SU-DHL-6 (cell line): ENCODE data around the gene RELN.
"Not testable (repeated sequence)": the region's sequence is repeated elsewhere in the genome, so short reads cannot be mapped to it uniquely, and the experiment has no call there.

Experiments used
- H2AFZ ChIP-seq: fragments of 200-600 bp; sonication (generic); 2 replicates; pipeline ENCODE4 v1.6.1; 2014; ENCODE audit warnings: low read depth, mild to moderate bottlenecking, moderate library complexity, mixed read lengths, antibody characterized with exemption, low read length; ENCODE audit not compliant: severe bottlenecking
- H3F3A ChIP-seq: fragments of 200-600 bp; shearing (Covaris generic); 2 replicates; pipeline ENCODE4 v1.6.0; 2016; ENCODE audit warnings: antibody characterized with exemption, mild to moderate bottlenecking; ENCODE audit not compliant: insufficient read depth
- H3K27ac ChIP-seq: fragments of 200-600 bp; sonication (generic); 2 replicates; pipeline ENCODE4 v1.5.1; 2016; ENCODE audit warnings: low read depth, mild to moderate bottlenecking, low read length, moderate library complexity, mixed read lengths
- H3K27me3 ChIP-seq: fragments of 200-600 bp; sonication (generic), shearing (Covaris generic); 2 replicates; pipeline ENCODE4 v1.6.0; 2014; ENCODE audit warnings: mild to moderate bottlenecking, low read length
- H3K36me3 ChIP-seq: fragments of 200-600 bp; sonication (generic); 2 replicates; pipeline ENCODE4 v1.6.1; 2014; ENCODE audit warnings: mild to moderate bottlenecking, low read length, mixed read lengths
- H3K4me2 ChIP-seq: fragments of 300-600, 200-600 bp; shearing (Covaris generic), sonication (generic); 2 replicates; pipeline ENCODE4 v1.6.0; 2014; ENCODE audit warnings: low read length, low read depth, mild to moderate bottlenecking; ENCODE audit not compliant: poor library complexity, severe bottlenecking
- H3K4me3 ChIP-seq: fragments of 200-600 bp; sonication (generic); 2 replicates; pipeline ENCODE4 v1.5.1; 2014; ENCODE audit warnings: antibody characterized with exemption, low read length, mild to moderate bottlenecking, mixed read lengths; ENCODE audit not compliant: insufficient read depth, poor library complexity, severe bottlenecking
- H3K79me2 ChIP-seq: fragments of 200-600 bp; sonication (generic); 2 replicates; pipeline ENCODE4 v1.6.1; 2014; ENCODE audit warnings: mild to moderate bottlenecking, low read length, moderate library complexity; ENCODE audit not compliant: insufficient read depth
- H3K9ac ChIP-seq: fragments of 200-600 bp; sonication (generic); 2 replicates; pipeline ENCODE4 v1.7.0; 2014; ENCODE audit warnings: mild to moderate bottlenecking, low read length
- H3K9me2 ChIP-seq: fragments of 200-600 bp; sonication (generic); replicated peaks from 2 replicates; pipeline ENCODE4 v1.6.1; 2014; ENCODE audit warnings: low read length; ENCODE audit not compliant: insufficient read depth
- H3K9me3 ChIP-seq: fragments of 200-600 bp; sonication (generic); 2 replicates; pipeline ENCODE4 v1.6.1; 2014; ENCODE audit warnings: low read length, mixed read lengths; ENCODE audit not compliant: insufficient read depth
- H4K20me1 ChIP-seq: fragments of 200-600 bp; sonication (generic); 2 replicates; pipeline ENCODE4 v1.6.1; 2014; ENCODE audit warnings: low read depth, mild to moderate bottlenecking, antibody characterized with exemption, low read length, moderate library complexity, mixed read lengths
- EZH2phosphoT487 ChIP-seq: fragments of 200-600 bp; sonication (generic), shearing (Covaris generic); conservative IDR thresholded peaks from 2 replicates; pipeline ENCODE4 v1.6.1; 2018; ENCODE audit warnings: mild to moderate bottlenecking, antibody characterized with exemption, low read length, moderate library complexity, mixed read lengths
- TF ChIP-seq, protein P1 (sequence below): fragments of 200-600 bp; sonication (generic); IDR thresholded peaks from one replicate; pipeline ENCODE4 v1.5.1; 2017; ENCODE audit warnings: antibody characterized with exemption, mild to moderate bottlenecking, low read length, moderate library complexity; ENCODE audit not compliant: insufficient read depth, poor library complexity, severe bottlenecking

Gene RELN

DNA sequence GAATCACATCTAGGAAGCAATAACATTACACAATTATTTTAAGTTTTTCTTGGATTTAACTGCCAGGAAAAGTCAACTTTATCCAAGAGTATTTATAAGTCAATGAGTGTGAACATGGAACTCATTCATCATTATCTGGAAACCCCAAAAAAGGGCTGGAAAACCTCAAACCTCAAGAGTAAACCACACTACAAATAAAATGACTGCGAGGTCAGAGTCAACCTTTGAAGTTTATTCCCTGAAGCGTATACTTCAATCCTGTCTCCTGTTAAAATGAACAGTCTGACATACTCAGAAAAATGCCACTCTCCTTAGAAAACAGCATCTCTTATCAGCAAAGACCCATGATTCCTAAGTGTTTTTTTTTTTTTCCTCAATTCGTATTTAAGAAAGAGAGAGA lies 86.5 kb downstream of the RELN start:
- Histone ChIP-seq H4K20me1 (no peaks in the 10 kb centered on the region), H3K79me2 (no peaks in the 10 kb centered on the region), H3K4me3 (no peak overlapping the region), H3F3A (no peaks in the 10 kb centered on the region), H3K9ac (no peak overlapping the region), H3K9me2 (no peaks in the 10 kb centered on the region), H2AFZ (no peak overlapping the region), H3K27me3 (no peaks in the 10 kb centered on the region), H3K27ac (no peak overlapping the region), H3K4me2 (no peak overlapping the region), H3K9me3 (no peaks in the 10 kb centered on the region), H3K36me3 (no peaks in the 10 kb centered on the region)
- TF ChIP-seq, protein P1, sequence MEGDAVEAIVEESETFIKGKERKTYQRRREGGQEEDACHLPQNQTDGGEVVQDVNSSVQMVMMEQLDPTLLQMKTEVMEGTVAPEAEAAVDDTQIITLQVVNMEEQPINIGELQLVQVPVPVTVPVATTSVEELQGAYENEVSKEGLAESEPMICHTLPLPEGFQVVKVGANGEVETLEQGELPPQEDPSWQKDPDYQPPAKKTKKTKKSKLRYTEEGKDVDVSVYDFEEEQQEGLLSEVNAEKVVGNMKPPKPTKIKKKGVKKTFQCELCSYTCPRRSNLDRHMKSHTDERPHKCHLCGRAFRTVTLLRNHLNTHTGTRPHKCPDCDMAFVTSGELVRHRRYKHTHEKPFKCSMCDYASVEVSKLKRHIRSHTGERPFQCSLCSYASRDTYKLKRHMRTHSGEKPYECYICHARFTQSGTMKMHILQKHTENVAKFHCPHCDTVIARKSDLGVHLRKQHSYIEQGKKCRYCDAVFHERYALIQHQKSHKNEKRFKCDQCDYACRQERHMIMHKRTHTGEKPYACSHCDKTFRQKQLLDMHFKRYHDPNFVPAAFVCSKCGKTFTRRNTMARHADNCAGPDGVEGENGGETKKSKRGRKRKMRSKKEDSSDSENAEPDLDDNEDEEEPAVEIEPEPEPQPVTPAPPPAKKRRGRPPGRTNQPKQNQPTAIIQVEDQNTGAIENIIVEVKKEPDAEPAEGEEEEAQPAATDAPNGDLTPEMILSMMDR, result no peak
- no peak for TF ChIP-seq EZH2phosphoT487

- H3K4me3 ChIP-seq, H4K20me1 ChIP-seq, H2AFZ ChIP-seq, H3K36me3 ChIP-seq, H3K27me3 ChIP-seq, H3K9me2 ChIP-seq, H3K9me3 ChIP-seq, H3K4me2 ChIP-seq, H3F3A ChIP-seq, H3K9ac ChIP-seq, H3K79me2 ChIP-seq, H3K27ac ChIP-seq: not testable (repeated sequence)
These were observed 92.6 kb downstream of the RELN start for GRCh38 chr7:103896826-103897225.

DNA sequence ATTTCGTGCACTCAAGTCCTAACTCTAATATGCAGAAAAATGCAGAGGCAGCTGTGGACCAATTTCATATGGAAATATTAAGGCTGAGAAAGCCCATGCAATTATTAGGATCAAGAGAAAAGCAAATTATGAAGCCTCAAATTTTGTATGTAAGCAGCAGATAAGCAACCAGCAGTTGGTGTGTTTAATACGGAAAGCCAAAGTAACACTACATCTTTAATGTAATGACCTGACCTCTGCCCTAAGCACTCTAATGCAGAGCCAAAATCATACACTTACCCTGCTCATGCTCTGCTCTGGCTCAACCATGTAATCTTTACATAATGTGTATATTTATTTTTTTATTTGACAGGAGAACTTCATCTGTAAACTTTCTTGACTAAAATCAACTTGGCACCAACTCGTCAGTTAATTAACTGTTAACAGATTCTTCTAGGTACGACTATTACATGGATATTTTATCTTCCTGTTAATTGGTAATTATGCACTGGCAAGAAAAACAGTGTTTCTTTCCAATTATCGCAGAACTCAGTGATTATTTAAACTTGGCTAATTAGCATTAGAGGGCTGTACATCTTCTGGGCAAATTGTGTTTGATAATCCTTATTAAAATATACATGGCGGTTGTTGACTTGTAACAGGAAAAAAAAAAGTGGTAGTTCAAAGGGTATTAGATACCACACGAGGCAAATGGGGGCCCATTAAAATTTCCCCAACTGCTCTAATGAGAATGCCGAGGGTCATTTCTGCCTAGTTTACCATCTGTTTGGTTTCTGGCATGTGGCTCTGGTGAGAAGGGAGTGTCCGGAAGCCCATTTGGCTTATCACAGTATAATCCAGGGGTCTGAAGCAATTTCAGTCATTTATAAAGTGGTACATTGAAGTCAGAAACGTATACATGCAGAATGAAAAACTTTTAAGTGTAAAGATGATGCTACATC lies 94.5 kb downstream of the RELN start:
- Histone ChIP-seq H2AFZ (no peak overlapping the region), H3K27me3 (no peaks in the 10 kb centered on the region)
- TF ChIP-seq, protein P1, result no peak
- no peak for TF ChIP-seq EZH2phosphoT487

GRCh38 chr7:103893350-103893749 lies 96.1 kb downstream of the RELN start:
- TF ChIP-seq, protein P1, result no peak
- TF ChIP-seq EZH2phosphoT487, result no peak
- Histone ChIP-seq H3K4me3 (no peak overlapping the region), H3K27ac (no peak overlapping the region), H2AFZ (no peak overlapping the region), H3K9me2 (peaks cover 5% of the 10 kb centered on the region; the same call in 1 of the 2 replicates), H3F3A (no peaks in the 10 kb centered on the region), H3K4me2 (no peak overlapping the region), H4K20me1 (no peaks in the 10 kb centered on the region), H3K79me2 (no peaks in the 10 kb centered on the region), H3K27me3 (no peaks in the 10 kb centered on the region), H3K9ac (no peak overlapping the region), H3K36me3 (no peaks in the 10 kb centered on the region), H3K9me3 (no peaks in the 10 kb centered on the region)

More for the DNA sequence above, 94.5 kb downstream of the RELN start:
- H3K4me2 ChIP-seq, result no peak overlapping the region
- no peaks in the 10 kb centered on the region for H3F3A ChIP-seq
- H3K4me3 ChIP-seq, result no peak overlapping the region
- H3K9ac ChIP-seq, result no peak overlapping the region
- no peaks in the 10 kb centered on the region for H3K79me2 ChIP-seq
- no peak overlapping the region for H3K27ac ChIP-seq
- no peaks in the 10 kb centered on the region for H4K20me1 ChIP-seq
- peaks cover 5% of the 10 kb centered on the region; the same call in 1 of the 2 replicates for H3K9me2 ChIP-seq
- H3K9me3 ChIP-seq, result no peaks in the 10 kb centered on the region
- H3K36me3 ChIP-seq, result no peaks in the 10 kb centered on the region
